GM18873 (cell line): Measurements from ENCODE around the gene RFLNA.

Experiments used
- ATAC-seq: cut with Tn5 transposase; IDR thresholded peaks from one replicate; pipeline ENCODE4 v1.9.1; 2021; ENCODE audit warnings: mild to moderate bottlenecking, moderate library complexity, moderate number of reproducible peaks; ENCODE audit not compliant: unreplicated experiment, low FRiP score

Gene RFLNA

GRCh38 chr12:124302241-124302806 lies 7.4 kb downstream of the RFLNA start:
- no peak for ATAC-seq

- no peak for ATAC-seq
These were observed 8.1 kb downstream of the RFLNA start for GRCh38 chr12:124302807-124303578.

GRCh38 chr12:124303579-124304313 lies 8.9 kb downstream of the RFLNA start:
- ATAC-seq, result no peak

GRCh38 chr12:124304314-124304790 lies 9.5 kb downstream of the RFLNA start:
- ATAC-seq, result no peak

GRCh38 chr12:124305136-124305535 lies 10.2 kb downstream of the RFLNA start:
- no peak for ATAC-seq

- ATAC-seq, result no peak
These were observed 11.1 kb downstream of the RFLNA start for GRCh38 chr12:124305776-124306685.

- ATAC-seq, result no peak
These were observed 12.0 kb downstream of the RFLNA start for GRCh38 chr12:124306686-124307555.

- ATAC-seq, result no peak
These were observed 12.6 kb downstream of the RFLNA start for GRCh38 chr12:124307556-124307825.

- no peak for ATAC-seq
These were observed 13.8 kb downstream of the RFLNA start for GRCh38 chr12:124308741-124309140.

- no peak for ATAC-seq
These were observed 14.3 kb downstream of the RFLNA start for GRCh38 chr12:124309231-124309630.

- ATAC-seq, result no peak
These were observed 14.9 kb downstream of the RFLNA start for GRCh38 chr12:124309744-124310143.

GRCh38 chr12:124310178-124310577 lies 15.3 kb downstream of the RFLNA start:
- no peak for ATAC-seq

GRCh38 chr12:124310785-124311184 lies 15.9 kb downstream of the RFLNA start:
- ATAC-seq, result no peak

GRCh38 chr12:124311292-124312109 lies 16.6 kb downstream of the RFLNA start:
- no peak for ATAC-seq

- ATAC-seq, result no peak
These were observed 17.7 kb downstream of the RFLNA start for GRCh38 chr12:124312601-124313000.

- no peak for ATAC-seq
These were observed 19.3 kb downstream of the RFLNA start for GRCh38 chr12:124314207-124314606.

GRCh38 chr12:124314766-124315165 lies 19.9 kb downstream of the RFLNA start:
- no peak for ATAC-seq

- ATAC-seq, result no peak
These were observed 20.6 kb downstream of the RFLNA start for GRCh38 chr12:124315372-124316044.
